GM19193 (cell line): ENCODE results near the gene FZD2.

Experiments
- POLR2A ChIP-seq: IDR thresholded peaks from 4 replicates; pipeline ENCODE4 v1.6.1; 2011; ENCODE audit not compliant: insufficient read depth, insufficient read length; ENCODE audit errors: extremely low read depth

Gene FZD2

DNA sequence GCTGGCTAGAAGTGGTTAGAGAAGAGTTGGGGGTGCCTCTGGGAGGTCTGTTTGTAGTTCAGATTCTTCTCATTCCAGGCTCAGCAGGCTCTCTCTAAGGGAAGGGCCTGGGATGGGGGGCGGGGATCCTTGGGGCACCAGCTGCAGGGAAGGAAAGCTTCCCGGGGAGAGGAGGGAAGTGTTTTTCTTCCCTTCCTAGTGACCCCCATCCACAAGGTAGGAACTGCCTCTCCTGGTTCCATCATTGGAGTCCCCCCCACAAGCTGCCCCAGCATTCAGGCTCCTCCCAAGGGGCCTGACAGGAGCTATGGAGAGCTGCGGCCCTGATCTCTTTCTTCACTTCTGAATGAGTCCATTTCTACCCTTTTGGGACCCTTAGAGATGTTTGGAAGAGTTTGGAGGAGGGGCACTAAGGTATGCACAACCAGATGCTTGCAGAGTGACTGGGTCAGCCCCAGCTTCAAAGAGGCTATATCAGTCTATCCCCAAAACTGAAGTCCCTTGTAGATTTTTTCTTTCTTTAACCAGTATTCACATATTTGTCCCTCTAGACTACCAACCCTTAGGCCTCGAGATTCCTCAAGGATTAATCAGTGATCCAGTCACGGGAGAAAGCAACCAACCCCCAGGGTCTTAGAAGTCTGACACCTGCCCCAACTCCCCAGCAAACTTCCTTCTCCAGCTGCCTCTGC, 13.9 kb upstream of the FZD2 start:
- TF ChIP-seq POLR2A = no peak

DNA sequence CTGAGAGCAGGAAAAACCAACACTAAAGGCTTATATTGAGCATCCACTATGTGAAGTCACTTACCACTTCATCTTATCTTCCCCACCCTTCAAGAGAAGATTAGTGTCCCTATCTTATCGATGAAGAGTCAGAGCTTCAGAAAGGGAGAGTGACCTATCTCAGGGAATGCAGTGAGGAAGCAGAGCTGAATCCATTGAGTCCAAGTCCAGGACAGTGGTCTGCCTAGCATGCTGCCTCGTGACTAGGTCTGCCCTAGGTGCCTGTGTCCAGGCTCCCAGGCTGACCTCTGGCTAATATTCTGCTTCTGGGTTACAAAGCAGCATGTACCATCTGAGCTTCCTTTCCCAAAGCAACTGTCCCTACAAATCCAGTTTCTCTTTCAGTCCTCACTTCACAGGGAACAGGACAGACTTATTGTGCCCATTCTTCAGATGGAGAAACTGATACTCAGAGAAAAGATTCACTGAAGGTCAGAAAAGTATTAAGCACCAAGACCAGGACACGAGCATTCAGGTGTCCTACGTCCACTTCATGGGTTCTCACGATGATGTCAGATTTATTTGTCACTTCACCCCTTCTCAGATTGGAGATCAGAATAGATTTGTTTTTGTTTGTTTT, 13.3 kb upstream of the FZD2 start:
- TF ChIP-seq POLR2A = no peak

DNA sequence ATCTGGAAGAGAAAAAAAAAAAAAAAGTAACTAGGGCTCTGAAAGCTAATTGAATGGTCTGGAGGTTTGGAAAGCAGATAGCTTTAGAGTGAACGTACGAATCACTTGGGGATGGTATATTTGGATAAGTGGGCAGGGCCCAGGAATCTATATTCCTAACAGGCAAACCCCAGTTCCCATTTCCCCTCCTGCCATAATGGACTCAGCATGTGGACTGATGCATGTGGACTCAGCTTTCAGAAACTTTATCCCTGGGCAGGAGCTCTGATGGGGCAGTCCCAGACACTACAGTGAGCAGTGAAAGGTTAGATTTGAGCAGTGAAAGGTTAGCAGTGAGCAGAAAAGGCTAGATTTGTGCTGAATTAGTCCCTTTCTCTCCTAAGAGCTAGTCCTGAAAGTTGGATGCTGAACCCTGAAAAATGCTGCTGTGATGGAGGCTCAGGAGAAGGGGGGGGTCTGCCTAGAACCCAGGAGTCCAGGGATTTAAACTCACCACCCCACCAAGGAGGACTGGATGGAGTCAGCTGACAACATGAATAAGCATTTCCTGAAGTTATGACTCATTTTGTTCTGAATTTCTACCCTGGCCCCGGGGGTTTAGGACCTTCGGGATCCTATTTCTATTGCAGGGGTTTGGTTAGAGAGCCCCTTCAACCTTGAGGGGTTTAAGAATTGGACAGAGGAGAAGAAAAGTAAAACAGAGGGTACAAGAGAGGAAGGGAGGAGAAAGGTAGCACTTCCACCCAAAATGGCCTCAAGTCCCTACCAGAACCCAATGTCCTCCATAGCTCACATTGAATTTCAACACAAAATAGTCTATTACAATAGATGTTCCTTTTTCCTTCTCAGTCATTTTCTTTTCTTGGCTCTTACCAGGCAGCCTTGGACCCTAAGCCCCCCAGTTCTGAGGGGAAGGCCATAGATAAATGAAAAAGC, 10.3 kb upstream of the FZD2 start:
- TF ChIP-seq POLR2A = no peak

DNA sequence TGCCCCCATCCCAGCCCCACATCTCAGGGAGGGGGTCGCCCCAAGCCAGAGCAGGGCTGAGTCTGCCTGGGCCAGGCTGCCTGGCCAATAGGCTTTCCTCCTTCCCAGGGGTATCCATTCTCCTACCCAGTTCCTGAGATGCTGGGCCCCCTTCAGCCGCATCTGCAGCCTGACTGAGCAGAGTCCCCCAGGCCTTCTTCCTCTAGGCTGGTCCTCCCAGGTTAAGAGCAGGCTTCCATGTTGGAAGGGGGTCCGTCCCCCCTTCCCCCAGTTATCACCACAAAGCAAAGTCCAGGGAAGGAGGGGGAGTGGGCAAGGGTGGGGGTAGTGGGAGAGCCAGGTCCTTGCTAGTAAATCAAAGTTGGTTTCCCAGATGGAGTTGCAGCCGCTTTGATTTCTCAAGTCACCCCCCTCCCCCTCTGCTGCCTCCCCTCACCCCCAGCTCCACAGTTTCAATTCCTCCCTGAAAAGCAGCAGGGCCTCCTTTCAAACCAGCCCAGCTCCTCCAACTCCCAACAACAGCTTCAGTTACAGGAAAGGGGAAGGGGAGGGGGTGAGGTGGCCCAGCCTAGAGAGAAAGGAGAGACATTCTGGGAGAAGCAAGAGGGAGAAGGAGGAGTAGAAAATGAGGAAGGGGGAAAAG, 9.5 kb upstream of the FZD2 start:
- TF ChIP-seq POLR2A = no peak

DNA sequence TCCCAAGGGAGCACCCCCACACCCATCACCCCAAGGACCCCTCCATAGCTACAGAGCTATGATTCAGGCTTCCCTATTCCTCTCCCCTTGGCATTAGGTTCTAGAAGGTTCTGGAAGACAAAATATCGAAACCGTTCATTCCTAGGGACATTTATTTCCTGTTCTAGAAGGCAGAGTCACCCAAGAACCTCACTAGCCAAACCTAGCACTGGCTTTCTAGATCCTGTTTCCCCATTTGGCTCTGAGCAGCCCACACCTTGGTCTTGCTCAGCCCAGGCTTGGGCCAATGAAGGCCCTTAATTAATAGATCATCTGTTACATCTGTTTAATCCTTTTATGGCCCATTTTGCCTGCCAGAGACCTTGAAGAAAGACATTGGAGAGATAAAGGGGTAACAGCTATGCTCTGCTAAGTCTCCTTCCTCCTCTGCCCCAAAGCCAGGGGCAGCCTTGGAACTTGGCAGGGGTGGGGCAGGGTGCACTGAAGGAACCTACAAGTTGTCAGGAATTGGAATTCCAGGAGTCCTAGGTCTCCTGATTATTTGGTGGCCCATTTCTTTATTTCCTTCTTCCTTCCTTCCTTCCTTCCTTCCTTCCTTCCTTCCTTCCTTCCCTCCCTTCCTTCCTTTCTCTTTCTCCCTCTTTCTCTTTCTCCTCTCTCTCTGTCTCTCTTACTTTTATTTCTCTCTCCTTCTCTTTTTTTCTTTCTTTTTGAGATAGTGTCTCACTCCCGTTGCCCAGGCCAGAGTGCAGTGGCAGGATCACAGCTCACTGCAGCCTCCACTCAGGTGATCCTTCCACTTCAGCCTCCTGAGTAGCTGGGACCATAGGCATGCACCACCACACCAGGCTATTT, 8.7 kb upstream of the FZD2 start:
- TF ChIP-seq POLR2A = no peak

DNA sequence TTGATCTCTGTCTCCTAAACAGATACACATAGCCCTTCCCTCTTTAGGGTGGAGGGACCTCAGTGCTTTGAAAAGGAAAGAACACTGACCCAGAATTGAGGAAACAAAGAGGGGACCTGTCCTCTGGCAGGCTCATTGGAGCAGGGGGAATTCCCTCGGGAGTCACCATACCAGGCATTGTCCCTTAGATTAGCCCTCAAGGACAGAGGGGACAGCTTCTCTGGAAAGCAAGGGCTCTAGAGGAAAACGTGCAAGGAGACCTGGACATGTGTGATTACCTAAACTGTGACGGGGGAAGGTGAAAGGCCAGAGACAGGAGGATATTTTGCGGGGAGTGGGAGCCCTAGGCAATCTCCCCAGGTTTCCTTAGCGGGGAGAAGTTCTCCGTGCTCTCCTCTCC, 7.6 kb upstream of the FZD2 start:
- no peak for TF ChIP-seq POLR2A

DNA sequence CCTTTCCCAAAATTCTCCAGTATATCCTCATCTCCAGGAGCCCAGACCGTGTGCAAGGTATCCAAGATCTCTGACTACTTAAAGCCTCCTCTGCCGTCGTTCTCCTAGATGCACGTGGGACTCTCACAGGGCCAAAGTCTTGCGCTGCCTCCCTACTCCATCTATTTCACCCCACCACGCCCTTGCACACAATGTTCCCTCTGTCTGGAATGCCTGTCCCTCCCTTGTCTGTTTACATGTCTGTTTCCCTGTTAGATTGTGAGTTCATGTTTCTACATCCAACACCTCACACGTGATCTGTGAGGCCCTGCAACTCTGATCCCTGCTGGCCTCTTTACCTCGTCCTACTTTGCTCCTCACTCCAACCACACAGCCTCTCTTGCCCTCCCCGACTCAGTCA, 4.9 kb upstream of the FZD2 start:
- no peak for TF ChIP-seq POLR2A

DNA sequence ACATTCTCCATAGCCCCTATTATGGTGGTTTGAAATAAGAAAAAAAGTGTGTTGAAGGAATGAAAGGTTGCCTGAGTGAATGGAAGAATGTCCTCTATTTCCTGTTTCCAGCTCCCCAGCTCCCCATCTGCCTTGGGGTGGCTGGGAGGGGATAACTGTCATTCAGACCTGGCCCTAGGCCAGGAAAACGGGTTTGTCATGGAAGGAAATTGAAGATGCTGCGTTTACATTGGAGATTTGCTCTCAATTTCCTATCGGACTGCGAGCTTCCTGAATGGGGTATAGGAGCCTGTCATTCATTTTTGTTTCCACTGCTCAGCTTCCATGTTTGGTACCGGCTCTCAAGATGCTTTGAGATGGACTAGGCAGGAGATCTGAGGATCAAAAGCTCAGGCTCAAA, 2.2 kb upstream of the FZD2 start:
- no peak for TF ChIP-seq POLR2A

DNA sequence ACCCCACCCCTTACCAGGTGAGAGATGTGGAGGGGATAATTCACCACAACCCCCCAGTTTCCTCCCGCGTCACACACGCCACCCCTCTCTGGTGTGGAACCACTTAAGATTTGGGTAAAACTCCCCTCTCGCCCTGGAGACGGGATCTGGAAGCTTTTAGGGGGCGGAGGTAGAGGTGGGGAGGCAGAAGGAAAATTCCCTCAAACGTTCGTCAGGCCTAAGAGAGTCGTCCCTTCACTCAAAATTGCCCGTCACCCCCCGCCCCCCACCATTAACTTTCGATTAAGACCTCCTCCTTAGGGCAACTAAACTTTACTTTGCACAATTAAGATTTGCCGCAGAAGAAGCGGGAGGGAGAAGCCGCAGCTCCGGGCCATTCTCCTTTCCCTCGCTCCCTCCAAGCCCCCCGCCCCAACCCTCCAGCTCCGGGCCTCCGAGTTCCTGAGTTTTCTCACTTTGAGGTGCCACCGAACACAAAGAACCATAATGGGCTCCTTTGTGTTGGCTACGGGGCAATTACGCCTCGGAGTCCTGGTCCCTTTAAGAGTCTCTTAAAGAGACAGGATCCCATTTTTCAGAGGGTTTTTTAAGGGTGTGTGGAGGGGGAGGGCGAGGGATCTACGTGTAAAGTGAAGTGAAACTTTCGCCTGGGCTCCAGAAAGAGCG, 985 bp upstream of the FZD2 start:
- no peak for TF ChIP-seq POLR2A

DNA sequence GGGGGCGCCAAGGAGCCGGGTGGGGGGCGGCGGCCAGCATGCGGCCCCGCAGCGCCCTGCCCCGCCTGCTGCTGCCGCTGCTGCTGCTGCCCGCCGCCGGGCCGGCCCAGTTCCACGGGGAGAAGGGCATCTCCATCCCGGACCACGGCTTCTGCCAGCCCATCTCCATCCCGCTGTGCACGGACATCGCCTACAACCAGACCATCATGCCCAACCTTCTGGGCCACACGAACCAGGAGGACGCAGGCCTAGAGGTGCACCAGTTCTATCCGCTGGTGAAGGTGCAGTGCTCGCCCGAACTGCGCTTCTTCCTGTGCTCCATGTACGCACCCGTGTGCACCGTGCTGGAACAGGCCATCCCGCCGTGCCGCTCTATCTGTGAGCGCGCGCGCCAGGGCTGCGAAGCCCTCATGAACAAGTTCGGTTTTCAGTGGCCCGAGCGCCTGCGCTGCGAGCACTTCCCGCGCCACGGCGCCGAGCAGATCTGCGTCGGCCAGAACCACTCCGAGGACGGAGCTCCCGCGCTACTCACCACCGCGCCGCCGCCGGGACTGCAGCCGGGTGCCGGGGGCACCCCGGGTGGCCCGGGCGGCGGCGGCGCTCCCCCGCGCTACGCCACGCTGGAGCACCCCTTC, 484 bp downstream of the FZD2 start:
- TF ChIP-seq POLR2A = no peak

DNA sequence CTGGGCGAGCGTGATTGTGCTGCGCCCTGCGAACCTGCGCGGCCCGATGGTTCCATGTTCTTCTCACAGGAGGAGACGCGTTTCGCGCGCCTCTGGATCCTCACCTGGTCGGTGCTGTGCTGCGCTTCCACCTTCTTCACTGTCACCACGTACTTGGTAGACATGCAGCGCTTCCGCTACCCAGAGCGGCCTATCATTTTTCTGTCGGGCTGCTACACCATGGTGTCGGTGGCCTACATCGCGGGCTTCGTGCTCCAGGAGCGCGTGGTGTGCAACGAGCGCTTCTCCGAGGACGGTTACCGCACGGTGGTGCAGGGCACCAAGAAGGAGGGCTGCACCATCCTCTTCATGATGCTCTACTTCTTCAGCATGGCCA, 1.0 kb downstream of the FZD2 start:
- TF ChIP-seq POLR2A = no peak

DNA sequence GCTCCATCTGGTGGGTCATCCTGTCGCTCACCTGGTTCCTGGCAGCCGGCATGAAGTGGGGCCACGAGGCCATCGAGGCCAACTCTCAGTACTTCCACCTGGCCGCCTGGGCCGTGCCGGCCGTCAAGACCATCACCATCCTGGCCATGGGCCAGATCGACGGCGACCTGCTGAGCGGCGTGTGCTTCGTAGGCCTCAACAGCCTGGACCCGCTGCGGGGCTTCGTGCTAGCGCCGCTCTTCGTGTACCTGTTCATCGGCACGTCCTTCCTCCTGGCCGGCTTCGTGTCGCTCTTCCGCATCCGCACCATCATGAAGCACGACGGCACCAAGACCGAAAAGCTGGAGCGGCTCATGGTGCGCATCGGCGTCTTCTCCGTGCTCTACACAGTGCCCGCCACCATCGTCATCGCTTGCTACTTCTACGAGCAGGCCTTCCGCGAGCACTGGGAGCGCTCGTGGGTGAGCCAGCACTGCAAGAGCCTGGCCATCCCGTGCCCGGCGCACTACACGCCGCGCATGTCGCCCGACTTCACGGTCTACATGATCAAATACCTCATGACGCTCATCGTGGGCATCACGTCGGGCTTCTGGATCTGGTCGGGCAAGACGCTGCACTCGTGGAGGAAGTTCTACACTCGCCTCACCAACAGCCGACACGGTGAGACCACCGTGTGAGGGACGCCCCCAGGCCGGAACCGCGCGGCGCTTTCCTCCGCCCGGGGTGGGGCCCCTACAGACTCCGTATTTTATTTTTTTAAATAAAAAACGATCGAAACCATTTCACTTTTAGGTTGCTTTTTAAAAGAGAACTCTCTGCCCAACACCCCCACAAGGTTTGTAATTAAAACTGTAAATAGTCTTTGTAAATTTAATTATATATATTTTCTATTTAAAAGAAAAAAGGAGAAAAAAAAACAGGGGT, 1.7 kb downstream of the FZD2 start:
- no peak for TF ChIP-seq POLR2A
